NCI-H82 treated with DMSO at 0.1 percent for 48 hours (cell line): ENCODE results near the gene MPP3.
A peak's percentile ranks its signal among the peaks of the same experiment; 100 is the strongest.

Experiments
- DNase-seq: peaks from one replicate; lab custom pipeline; 2025; ENCODE audit not compliant: unreplicated experiment; lab: John Stamatoyannopoulos, UW

MPP3 gene

GRCh38 chr17:43774304-43775250 lies 58.4 kb downstream of the MPP3 start:
- DNase-seq, result no peak

- no peak for DNase-seq
Observed at GRCh38 chr17:43772877-43773648, 59.9 kb downstream of the MPP3 start.

GRCh38 chr17:43771463-43771862 lies 61.5 kb downstream of the MPP3 start:
- DNase-seq, result no peak

- no peak for DNase-seq
Observed at GRCh38 chr17:43770957-43771356, 62.0 kb downstream of the MPP3 start.

GRCh38 chr17:43769859-43770258 lies 63.1 kb downstream of the MPP3 start:
- no peak for DNase-seq

GRCh38 chr17:43769426-43769825 lies 63.5 kb downstream of the MPP3 start:
- DNase-seq, result no peak

- DNase-seq, result no peak
Observed at GRCh38 chr17:43768943-43769342, 64.0 kb downstream of the MPP3 start.

GRCh38 chr17:43768382-43768781 lies 64.6 kb downstream of the MPP3 start:
- DNase-seq, result no peak

- no peak for DNase-seq
Observed at GRCh38 chr17:43767713-43768059, 65.3 kb downstream of the MPP3 start.

GRCh38 chr17:43767053-43767712 lies 65.8 kb downstream of the MPP3 start:
- DNase-seq, result no peak

GRCh38 chr17:43766413-43767052 lies 66.4 kb downstream of the MPP3 start:
- peak; percentile 13 for DNase-seq

- peak; percentile 78 for DNase-seq
Observed at GRCh38 chr17:43760254-43760852, 72.6 kb downstream of the MPP3 start.

- no peak for DNase-seq
Observed at GRCh38 chr17:43759836-43760235, 73.1 kb downstream of the MPP3 start.

- DNase-seq, result no peak
Observed at GRCh38 chr17:43758497-43759174, 74.3 kb downstream of the MPP3 start, which contains the start of gene SOST. TSS of gene SOST (minus strand) at chr17:43758791. CDS start at chr17:43758741, 50 bp downstream.

- DNase-seq, result no peak
Observed at GRCh38 chr17:43758086-43758485, 74.9 kb downstream of the MPP3 start.

- no peak for DNase-seq
Observed at GRCh38 chr17:43757171-43757660, 75.7 kb downstream of the MPP3 start.

GRCh38 chr17:43756201-43756600 lies 76.7 kb downstream of the MPP3 start:
- DNase-seq, result no peak

GRCh38 chr17:43755389-43755875 lies 77.5 kb downstream of the MPP3 start:
- no peak for DNase-seq

- DNase-seq, result no peak
Observed at GRCh38 chr17:43754947-43755346, 78.0 kb downstream of the MPP3 start.
